Hematopoietic multipotent progenitor cell treated with erythropoietin and hydrocortisone succinate and interleukin-3 and kit ligand, for 4 days (in vitro differentiated cells): ENCODE measurements around the gene GNB1L.

ENCODE experiments used
- DNase-seq: peaks from one replicate; pipeline ENCODE4 v3.0.0-alpha.2; 2015

The GNB1L gene

DNA sequence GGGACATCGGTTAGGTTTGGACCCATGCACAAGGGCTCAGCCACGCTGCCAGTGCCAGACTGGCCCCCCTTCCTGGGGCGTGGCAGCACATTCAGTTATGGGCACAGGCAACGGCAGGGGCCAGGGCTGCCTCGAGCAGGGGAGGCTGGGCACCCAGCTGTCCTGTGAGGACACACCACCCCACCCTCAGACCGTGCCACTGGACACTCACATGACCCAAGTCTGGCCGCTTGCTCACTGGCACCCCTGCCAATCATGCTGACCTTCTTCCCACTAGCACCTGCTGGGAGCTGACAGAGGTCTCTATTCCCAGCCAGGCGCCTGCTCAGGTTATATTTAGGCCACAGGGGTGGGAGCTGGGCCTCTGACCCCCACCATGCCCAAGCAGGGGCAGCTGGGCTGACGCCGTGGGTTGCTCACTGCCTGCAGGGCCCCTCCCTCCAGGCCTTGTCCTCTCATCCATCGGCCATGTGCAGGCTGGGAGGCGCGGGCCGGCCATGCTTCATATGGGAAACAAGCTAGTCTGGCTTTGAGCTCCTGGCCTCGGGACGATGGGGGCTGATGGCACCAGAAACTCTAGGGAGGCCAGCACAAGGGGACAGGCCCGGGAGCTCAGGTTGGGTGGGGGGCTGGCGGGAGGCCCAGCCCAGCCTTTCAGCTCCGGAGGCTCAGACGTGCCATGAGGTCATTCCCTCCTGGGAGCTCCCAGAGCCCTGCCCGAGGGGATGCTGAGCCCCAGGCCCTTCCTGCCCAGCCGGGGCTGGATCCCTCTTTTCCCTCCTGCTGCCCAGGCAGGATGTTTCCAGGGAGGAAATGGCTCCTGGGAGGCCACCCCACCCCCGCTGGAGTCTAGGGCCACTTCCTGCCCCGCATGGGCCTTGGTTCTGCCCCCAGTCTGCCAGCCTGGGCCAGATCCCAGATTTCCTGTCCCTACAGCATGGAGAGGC, 109.2 kb downstream of the GNB1L start:
- DNase-seq = no peak

DNA sequence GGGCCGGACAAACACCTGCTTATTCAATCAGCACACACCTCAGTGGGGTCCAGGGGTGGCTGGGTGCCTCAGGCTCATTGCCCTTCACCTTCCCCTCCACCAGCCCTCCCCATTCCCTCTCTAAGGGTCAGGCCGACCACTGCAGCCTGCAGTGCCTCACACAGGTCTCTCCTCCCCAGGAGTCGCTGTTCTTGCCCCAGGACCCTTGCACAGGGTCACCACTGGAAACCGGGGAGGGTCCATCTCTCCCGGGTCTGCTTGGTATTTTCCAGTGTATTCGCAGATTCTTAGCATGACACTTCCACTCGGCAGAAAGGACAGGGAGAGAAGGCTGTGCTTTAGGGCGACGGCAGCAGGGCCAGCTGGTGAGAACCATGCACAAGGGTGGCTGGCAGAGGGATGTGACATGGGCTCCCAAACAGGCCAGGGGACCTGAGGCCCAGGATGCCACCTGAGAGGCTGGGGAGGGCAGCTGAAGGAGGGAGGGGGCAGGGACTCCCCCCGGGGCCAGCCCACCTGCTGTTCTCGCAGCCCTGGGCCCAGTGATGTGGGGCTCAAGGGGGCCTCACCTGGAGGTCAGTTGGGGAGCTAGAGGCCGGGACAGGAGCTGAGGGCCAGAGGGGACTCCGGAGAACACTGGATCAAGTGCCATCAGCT, 110.2 kb downstream of the GNB1L start:
- DNase-seq = no peak

DNA sequence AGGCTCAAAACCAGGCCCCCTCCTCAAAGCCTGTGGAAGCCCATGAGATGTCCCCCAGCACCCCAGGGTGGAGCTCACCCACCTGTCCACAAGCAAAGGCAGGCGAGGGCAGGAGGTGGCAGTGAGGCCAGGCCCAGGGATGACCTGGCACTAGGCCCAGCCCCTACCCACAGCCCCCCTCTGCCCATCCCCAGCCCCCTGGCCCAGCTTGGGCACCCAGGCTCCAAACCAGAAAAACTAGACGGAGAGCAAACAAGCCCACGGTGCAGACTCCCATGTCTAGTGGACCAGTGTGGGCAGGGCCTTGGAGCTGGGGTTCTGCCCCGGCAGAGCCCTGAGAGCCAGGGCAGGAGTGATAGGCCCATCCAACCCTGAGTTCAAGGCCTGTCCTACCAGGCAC, 111.0 kb downstream of the GNB1L start:
- no peak for DNase-seq

DNA sequence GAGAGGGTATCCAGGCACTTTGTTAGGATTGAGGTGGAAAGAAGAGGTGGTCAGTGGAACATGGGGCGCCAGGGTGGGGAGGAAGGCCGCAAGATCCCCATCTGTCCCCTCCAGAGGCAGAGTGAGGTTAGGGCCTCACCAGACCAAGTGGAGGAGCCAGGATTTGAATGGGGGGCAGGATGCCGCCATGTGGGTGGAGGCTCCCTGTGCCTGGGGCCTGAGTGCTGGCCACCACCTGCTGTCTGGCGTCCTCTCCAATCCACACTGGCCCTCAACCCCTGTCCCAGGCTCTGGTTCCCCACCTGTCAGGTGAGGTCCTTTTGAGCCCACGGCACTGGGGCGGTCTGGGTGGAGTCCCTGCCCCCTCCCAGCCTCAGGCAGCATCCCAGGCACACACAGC, 111.6 kb downstream of the GNB1L start:
- no peak for DNase-seq

DNA sequence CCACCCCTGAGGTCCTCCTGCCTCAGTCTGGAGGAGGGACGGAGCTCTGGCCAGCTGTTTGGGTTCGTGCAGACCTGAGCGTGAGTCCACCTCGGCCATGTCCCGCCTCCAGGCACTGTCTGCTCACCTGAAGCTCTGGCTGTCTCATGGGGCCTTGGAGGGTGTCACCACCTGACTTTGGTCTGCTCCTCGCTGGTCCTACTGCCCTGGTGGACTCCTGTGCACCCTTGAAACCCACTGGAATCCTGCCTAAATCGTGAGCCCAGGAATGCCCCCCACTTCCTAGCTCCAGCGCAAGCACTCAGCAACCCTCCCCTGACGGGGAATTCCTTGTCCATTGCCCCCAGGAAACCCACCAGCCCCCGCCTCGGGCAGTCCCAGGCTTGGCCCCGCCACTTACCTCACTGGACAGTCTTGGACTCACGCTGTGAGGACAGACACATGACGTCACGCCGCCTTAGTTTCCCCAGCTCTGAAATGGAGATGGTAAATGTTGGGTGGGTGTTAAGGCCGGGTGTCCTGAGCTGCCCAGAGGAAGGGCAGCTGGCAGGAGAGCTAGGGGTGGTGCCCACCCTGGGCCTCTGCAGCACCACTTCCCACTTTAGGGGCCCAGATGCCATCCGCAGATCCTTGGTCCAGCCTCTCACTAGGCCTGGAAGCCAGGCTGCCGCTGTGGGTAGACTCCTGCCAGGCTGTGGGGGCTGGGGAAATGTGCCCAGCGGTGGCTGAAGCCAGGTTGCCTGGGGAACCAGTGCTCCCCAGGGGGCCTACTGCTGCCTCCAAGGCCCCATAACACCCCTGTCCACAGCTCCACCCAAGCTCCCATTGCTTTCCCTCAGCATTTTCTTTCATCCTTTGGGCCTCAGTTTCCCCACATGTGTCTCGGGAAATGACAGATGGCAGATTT, 112.3 kb downstream of the GNB1L start:
- no peak for DNase-seq

DNA sequence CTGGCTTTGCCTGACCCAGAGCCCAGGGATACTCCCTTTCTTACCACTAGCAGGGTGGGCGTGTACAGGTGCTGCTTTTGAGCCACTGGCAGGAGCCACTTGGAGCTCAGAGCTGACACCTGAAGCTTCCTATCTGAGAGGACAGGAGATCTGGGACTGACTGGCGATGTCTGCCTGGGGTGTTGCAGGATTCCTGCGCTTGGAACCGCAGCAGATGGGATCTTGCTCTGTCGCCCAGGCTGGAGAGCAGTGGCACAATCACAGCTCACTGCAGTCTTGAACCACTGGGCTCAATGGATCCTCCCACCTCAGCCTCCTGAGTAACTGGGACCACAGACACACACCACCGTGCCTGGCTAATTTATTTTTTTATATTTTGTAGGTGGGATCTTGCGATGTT, 113.6 kb downstream of the GNB1L start:
- DNase-seq = no peak

DNA sequence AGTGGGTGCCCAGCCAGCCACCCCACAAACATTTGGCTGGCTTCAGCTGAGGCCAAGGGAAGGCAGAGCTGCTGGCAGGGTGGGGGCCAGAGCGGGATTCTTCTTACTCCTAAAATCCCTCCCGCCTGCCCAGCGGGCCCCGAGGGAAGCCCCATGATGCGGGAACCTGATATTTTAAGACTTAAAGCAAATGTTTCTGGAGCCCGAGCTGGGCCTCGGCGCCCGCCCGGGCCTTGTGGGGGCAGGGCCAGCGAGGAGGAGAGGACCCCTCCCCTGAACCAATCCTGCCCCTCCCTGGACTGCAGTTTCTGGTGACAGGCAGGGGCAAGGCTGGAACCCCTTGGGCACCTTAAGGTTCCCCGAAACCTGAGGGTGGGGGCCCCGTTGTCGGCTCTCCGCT, 114.1 kb downstream of the GNB1L start:
- DNase-seq = no peak

DNA sequence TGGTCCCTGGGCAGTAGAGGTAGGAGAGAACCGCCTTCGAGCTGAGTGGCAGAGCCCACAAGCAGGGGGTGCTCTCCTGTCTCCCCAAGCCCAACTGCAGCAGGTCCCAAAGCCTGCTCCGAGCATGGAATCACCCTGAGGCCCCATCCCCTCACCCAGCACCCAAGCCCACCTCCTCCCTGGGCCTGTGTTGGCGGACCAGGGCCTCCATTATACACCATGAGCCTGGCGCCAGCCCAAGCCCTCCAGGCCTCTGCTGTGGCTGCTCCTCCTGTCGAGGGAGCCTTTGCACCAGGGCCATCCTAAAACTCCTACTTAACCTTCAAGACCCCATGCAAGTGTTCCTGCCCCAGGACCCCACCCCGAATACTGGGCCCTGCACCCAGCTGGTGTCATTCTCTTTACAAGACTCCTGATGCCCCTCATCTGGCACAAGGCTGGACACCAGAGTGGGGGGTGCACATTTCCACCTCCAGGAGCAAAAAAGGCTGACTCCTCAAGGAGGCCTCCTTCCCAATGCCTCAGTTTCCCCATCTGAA, 114.7 kb downstream of the GNB1L start:
- no peak for DNase-seq

DNA sequence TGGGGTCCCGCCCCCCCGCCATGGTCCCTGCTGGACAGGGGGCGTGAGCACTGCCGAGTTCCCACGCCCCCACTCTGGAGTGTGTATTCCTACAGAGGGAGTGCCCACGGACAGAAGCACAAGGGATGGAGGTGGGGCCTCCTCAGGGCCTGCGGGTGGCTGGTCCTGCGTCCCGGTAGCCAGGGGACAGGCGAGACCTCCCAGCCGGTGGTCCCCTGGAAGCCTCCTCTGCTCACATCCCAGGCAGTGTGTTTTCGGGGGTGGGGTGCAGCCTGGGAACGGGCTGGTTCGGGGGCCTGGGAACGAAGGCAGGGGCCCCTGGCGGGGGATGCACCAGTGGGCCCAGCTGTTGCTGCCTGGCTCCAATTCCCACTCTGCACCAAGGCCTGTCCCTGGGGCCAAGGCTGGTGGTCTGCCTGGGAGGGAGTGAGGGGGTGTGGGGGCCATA, 115.2 kb downstream of the GNB1L start:
- DNase-seq = no peak

DNA sequence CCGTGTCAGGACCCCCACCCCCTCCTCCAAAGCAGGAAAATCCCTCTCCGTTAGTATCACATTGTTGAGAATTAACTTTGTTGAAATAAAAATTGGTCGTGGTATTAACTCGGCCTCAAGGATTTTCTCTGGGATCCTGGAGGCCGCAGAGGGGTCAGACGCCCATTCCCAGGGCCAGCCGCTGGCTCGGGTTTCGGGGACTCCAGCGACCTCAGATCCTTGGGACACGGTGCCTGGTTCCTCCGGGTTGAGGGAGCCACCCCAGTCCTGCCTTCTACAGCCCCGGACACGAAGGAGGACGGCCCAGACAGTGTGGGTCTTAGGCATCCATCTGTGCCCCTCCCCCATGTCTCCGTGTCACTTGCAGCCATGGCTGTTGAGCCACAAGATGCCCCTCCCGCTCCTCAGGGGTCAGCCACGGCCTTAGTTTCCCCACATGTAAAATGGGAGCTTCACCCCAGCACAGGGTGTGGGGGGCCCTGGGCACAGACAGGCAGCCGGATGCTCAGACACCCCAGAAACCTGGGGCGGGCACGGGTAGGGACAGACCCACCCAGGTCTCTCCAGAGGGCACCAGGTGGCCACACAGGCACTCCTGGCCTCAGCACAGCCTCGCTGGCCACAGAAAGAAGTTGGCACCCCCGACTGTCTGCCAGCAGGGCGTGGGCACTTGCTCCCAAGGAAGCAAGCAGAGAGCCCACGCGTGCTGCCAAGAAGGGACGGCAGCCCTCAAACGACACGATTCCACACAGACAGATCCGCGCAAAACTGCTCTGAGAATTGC, 115.8 kb downstream of the GNB1L start:
- DNase-seq = no peak

DNA sequence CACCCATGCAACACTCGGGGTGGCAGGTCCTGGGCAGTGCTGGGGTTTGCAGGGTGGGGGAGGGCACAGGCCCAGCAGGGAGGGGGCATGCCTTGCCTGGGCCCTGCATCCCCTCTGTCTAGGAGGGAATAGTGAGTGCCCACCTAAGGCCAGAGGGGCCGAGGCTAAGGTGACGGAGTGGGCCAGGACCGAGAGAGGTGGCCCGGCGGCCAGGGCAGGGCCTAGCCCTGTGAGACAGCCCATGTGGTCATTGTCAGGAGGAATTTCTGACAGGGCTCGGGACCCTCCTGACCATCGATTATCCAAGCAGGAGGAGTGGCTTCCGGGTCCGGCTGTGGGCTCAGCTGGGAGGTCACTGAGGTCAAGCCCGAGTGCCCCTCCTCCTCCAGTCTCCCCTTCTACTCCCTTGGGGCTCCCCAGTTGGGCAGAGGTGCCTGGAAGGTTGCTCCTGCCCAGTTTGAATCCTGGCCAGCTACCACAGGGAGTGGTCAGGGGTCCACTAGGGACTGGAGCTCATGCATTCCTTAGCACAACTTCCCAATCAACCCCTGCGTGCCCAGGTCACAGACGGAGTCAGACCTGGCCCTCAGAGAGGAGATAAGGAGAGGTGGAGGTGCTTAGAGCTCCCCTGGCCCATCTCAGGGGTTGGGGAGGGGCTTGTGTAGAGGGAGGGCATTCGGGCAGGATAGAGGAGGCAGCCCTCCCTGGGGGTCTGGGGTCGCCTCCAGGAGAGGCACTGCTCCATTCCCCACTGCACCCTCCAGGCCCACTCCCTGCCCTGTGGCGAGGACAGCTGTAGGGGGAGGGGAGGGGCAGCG, 116.6 kb downstream of the GNB1L start:
- DNase-seq = no peak

DNA sequence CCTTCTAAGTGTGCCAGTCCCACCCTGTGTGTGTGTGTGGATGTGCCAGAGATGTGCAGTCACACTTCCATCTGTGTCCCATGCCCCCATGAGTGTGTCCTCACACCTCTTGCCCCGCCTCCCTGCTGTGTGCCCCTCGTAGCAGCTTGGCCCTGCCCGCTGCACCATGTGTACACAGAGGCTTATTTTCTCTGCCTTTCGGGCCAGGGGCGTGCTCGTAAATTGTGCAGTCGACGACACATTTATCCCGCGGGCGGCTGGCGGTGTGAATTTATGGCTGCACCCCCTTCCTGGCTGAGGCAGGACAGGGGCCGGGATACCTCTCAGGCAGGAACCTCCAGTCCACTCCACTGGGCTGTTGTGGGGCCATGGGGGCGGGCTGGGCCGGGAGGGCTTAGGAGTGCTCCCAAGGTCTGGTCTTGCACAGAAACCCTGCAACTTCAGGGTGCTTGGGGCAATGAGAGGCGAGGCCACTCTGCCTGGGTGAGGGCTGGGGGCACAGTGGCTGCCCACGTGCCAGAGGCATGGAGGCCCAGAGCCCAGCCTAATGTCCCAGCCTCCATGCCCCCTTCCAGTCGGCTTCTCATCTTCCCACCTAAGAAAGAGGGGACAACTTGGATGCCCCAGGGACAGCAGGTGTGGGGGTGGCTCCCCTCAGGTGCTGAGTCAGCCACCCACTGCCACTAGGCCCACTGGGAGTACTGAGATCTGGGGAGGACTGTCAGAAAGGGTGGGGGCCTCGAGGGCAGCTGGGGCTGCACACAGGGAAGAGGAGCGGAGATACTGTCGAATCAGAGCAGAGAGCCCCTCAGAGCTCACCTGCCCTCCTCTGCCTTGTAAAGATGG, 118.8 kb downstream of the GNB1L start:
- DNase-seq = no peak

DNA sequence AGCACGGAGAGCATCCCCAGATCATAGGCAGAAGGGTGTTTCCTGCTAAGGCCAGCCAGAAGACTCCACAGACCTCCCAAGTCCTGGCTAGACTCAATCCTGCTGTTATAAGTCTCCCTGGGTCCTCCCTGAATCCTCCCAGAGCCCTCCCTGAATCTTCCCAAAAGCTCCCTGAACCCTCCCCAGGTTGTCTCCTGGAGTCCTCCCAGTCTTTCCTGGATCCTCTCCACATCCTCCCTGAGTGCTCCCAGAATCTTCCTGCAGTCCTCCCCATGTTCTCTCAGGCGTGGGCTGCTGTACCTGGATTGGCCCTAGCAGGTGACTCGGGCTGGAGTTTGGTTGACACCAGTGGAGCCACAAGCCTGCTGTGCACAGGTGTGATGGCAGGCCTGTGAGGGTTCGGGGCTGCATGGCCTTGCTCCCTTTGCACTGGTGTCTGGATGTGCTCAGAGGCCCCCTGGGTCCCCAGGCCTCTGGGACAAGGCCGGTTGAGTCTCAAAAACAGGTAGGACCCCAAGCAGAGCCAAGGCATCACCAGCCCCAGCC, 119.8 kb downstream of the GNB1L start:
- DNase-seq = no peak

DNA sequence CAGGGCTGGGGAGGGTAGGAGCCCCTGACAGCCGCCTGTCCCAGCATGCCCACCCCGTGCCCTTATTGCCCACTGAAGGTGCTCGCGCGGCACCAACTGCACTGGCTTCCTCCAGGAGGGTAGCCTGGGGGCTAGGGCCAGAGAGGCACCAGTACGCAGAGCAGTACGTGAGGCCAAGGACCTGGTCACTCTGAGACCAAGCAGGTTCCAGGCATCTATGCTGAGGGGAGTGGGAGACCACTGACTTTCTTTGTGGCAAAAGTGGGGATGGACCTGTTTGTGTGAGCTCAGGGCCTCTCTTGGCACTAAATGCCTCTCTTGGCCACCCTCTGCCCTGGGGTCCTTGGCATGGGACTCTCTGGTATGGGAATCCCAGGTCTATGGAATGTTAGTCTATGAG, 120.5 kb downstream of the GNB1L start:
- no peak for DNase-seq

DNA sequence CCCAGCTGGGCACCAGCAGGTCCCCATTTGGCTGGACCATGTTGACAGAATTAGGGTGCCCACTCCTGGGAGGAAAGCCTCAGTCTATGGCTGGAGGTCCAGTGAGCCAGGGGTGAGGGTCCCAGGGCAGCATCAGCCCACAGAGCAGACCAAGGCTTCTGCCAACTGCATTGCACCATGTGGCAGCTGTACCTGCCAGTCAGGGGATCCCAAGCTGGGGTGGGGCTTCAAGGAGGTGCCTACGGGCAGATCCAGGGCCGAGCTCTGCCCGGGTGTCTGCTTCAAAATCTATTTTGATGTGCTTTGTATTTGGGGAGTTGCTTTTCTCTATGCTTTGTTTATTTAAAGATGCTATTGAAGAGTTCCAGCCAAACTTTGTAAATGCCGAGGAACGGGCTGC, 120.9 kb downstream of the GNB1L start:
- no peak for DNase-seq
